ENCODE measurements around the gene POLA1. TPM values are rescaled to one million over a fixed set of nuclear protein-coding genes. Genes with fewer than 3 reads are reported as not detected.
"Not testable (repeated sequence)": the region's sequence is repeated elsewhere in the genome, so short reads cannot be mapped to it uniquely, and the experiment has no call there.

The POLA1 gene, protein sequence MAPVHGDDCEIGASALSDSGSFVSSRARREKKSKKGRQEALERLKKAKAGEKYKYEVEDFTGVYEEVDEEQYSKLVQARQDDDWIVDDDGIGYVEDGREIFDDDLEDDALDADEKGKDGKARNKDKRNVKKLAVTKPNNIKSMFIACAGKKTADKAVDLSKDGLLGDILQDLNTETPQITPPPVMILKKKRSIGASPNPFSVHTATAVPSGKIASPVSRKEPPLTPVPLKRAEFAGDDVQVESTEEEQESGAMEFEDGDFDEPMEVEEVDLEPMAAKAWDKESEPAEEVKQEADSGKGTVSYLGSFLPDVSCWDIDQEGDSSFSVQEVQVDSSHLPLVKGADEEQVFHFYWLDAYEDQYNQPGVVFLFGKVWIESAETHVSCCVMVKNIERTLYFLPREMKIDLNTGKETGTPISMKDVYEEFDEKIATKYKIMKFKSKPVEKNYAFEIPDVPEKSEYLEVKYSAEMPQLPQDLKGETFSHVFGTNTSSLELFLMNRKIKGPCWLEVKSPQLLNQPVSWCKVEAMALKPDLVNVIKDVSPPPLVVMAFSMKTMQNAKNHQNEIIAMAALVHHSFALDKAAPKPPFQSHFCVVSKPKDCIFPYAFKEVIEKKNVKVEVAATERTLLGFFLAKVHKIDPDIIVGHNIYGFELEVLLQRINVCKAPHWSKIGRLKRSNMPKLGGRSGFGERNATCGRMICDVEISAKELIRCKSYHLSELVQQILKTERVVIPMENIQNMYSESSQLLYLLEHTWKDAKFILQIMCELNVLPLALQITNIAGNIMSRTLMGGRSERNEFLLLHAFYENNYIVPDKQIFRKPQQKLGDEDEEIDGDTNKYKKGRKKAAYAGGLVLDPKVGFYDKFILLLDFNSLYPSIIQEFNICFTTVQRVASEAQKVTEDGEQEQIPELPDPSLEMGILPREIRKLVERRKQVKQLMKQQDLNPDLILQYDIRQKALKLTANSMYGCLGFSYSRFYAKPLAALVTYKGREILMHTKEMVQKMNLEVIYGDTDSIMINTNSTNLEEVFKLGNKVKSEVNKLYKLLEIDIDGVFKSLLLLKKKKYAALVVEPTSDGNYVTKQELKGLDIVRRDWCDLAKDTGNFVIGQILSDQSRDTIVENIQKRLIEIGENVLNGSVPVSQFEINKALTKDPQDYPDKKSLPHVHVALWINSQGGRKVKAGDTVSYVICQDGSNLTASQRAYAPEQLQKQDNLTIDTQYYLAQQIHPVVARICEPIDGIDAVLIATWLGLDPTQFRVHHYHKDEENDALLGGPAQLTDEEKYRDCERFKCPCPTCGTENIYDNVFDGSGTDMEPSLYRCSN (N-terminal part only)
- total RNA-seq (2014; rRNA removed; shearing (Covaris generic)): 17.3 and 19.9 TPM in 2 replicates

DNA sequence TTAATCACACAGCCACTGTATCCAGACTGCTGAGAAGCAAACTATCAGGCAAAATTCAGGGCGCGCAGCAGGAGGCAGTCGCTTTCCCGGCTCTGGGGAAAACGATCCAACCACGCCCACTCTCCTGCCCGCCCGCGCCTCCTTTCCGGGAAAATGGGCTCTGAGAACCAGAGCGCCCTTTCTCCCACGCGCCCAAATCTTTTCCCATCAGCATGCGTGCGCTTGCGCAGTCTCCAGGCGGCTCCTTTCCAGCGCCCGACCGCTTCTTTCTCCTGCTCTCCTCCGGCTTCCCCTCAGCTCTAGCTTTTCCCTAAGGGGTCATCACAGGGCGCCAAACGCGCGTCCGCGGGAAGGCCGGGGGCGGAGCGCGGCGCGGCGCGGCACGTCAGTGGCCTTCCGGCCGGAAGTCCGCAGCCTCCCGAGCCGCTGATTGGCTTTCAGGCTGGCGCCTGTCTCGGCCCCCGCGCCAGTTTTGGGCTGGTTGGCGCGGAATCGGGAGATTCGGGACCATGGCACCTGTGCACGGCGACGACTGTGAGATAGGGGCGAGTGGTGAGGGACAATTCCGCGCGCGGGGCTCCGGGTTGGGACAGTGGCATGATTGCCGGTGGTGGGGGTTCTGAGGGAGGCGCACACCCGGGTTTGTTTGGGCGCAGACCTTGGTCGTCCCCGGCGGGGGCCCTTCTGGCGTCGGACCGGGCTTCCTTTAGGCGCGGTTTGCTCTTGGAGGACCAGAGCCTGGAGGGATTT, at the start of gene POLA1:
POLA1 (plus strand) TSS at position 466 of the 750 bp plus-strand sequence; CDS start at position 510, 44 bp downstream.
- peak; percentile 94 for DNase-seq (ENCODE audit: low read depth)

DNA sequence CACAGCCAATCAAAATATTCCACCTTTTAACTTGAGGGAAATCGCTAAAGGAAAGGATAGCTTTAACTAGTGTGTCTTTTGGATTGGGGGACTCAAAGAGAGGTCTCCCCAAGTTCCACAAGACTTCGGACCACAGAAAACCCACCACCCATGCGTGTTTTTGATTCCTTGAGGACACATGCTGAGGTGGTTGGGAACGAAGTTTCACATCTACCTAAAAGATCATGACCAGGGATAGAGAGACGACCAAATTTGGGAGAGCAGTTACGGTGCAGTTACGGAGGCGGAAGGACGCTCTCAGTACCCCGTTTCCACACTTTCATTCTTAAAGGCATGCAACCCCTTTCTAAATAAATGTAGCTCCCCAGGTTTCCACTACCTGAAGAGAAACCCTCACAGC, 47.7 kb upstream of the POLA1 start:
- no peak for DNase-seq (ENCODE audit: low read depth)

DNA sequence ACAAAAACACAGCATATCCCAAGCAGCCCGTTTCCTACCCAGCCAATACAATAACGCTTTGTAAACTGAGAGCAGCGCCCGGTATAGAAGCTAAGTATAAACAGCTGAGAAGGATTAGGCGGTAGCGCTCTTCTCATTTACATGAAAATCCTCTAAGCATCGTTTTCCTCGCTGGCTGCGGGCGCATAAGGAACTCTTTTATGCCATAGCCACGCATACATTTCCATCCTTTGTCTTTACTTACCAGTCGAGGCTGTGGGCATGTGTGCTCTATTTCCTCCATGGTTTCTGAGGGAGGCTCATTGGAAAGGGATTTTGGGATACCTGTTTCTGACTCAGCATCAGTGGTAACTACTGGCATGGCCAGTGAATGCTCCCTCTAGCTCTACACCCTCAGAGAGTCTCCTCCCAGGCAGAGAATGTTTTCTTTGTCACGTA, 47.0 kb upstream of the POLA1 start:
- DNase-seq (ENCODE audit: low read depth): no peak

DNA sequence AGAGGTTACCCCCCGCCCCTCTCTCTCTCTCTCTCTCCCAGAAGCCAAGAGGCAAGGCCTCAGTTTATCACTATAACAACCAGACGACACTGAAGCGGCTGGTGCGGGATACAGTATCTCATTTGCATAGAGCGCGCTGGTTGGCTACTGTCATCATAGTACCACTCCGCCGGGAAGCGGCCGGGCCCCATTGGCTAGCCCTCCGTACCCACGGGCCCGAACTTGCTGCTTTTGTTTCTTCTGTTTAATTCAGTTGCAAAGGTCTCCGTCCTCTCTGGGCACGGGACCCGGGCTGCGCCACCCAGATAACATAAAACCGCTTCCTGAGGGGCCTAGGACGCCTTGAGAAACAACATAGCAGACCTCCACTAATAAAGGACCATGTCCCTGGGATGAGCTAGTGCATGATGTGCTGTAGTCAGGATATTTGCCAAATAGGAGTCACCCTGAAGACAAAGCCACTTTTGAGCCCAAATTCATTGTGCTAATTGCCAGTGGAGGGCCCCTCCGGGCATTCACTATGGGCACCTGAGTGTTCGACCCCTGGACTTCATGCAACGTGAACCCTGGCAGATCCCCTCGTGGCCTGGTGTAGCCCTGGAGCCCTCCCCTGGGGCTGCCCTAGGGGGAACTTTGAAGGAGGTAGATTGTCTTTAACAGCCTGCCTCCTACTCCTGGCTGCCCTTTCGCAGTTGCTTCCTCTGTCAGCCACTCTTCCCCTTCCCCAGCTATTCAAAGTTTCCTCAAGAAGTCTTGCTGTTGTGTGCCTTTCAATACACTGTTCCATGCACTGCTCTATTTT, 46.3 kb upstream of the POLA1 start, which contains the start of gene PCYT1B:
PCYT1B (minus strand) TSS at position 91 of the 802 bp plus-strand sequence. CDS start 242 bp downstream, outside the sequence.
- peak; percentile 76 for DNase-seq (ENCODE audit: low read depth)

DNA sequence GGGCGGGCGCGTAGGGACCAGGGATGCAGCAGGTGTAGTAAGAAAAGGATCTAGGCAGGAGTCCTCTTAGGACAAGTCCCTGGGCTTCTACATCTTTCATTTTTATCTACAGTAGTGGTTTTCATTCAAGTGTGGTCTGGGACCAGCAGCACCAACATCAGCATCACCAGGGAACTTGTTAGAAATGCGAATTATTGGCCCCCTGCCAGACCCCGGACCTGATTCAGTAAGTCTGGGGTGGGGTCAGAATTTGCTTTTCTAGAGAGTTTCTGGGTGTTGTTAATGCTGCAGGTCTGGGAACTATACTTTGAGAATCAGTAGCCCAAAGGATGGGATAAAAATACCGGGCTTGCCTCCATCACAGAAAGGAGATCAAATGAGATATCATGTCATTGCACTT, 45.2 kb upstream of the POLA1 start:
- DNase-seq (ENCODE audit: low read depth): no peak

DNA sequence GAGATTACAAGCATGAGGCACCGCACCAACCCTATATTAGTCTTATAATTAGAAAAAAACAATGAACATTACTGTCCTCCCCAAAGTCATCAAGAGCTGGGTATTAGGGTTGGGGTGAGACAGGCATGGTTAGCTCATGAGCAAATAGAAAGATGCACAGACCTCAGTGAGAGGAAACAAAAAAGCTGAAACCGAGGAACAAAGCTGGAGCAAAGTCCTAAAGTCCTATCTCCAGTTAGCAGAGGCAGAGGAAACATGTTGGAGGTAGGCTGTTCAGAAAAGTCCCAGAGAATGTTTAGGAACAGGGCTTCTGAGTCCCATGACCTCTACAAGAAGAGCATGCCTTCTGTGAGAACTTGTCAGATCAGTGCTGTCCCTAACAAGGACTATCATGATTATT, 41.9 kb upstream of the POLA1 start:
- no peak for DNase-seq (ENCODE audit: low read depth)

DNA sequence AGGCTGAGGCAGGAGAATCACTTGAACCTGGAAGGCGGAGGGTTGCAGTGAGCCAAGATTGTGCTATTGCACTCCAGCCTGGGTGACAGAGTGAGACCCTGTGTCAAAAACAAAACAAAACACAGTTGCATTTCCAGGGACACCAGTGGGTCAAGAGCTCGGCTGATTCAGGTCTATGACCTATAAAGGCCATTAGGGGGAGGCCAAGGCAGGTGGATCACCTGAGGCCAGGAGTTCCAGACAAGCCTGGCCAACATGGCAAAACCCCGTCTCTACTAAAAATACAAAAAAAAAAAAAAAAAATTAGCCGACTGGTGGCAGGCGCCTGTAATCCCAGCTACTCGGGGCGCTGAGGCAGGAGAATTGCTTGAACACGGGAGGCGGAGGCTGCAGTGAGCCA, 38.0 kb upstream of the POLA1 start:
- DNase-seq (ENCODE audit: low read depth): not testable (repeated sequence)

- no peak for DNase-seq (ENCODE audit: low read depth)
Measured at GRCh38 chrX:24657671-24658386, 35.9 kb upstream of the POLA1 start.

DNA sequence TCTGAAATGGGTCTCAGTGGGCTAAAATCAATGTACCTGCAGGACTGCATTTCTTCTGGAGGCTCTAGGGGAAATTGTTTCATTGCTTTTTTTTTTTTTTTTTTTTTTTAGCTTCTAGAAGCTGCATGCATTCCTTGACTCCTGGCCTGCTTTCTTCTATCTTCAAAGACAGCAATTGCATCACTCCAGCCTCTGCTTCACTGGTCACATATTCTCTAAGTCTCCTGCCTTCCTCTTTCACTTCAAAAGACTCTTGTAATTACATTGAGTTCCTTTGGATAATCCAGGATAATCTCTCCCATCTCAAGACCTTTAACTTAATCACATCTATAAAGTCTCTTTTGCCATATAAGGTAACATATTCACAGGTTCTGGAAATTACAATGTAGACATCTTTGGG, 35.3 kb upstream of the POLA1 start:
- no peak for DNase-seq (ENCODE audit: low read depth)

DNA sequence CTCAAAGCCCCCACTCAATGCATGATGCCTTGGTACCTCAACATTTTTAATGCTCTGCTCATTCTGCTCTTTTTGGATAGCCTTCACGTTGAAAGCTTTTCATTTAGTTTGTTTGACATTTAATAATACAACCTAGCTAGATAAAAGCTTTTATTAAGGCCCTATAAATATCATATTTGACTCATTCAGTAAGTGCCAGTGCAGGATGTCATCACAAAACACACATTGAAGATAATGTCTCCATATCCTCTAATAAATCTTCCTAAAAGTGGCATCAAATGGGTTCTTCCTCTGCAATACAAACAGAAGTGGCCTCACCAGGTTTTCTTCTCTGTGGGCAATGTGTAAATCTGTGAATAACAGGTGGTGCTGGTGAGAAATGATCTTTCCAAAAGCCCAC, 34.6 kb upstream of the POLA1 start:
- DNase-seq (ENCODE audit: low read depth): no peak

DNA sequence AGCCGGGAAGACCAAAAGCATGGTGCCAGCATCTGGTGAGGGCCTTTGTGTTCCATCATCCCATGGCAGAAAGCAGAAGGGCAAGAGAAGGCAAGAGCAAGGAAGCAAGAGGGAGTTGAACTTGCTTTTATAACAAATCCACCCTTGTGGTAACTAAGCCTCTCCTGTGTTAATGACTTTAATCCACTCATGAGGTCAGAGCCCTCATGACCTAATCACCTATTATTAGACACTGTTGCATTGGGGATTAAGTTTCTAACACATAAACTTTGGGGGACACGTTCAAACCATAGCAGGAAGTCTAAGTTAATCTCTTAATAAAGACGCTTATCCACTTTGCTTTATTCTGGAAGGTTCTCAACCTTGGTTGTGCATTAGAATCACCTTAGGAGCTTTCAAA, 34.1 kb upstream of the POLA1 start:
- DNase-seq (ENCODE audit: low read depth): no peak

DNA sequence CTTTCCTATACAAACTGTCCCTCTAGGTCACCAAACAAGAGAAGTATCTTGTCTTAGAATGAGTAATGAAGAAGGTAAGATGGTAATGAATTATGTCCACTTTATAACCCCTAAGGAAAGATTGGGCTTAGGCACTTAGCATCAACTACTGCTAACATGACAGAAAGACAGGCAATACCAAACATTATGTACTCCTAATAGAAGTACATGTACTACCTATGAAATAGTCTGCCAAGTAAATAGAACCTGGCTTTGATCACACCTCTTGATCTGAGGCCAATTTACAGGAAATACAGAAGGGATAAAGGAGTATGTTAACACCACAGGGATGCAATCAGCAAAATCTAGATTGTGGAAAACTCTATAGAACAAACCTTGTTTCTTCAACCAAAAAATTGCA, 32.4 kb upstream of the POLA1 start:
- no peak for DNase-seq (ENCODE audit: low read depth)

GRCh38 chrX:24662352-24662751, 31.4 kb upstream of the POLA1 start:
- no peak for DNase-seq (ENCODE audit: low read depth)

DNA sequence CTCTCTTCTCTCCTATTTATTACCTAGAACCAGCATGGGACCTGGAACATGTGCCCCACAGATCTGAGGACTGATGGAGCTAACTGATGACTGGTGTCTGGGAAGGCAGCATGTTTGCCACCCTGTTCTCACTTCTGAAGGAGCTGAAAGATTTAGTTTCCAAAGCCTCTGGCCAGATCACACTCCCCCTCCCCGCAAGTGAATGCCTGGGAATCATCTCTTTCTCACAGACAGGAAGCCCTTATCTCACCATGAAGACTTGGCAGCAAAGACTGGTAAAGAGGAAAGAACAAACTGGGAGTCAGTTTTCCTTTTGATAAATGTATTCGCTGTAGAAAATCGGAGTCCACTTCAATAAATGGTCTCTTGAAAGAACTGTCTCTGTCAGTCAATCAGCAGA, 25.6 kb upstream of the POLA1 start:
- peak; percentile 22 for DNase-seq (ENCODE audit: low read depth)

DNA sequence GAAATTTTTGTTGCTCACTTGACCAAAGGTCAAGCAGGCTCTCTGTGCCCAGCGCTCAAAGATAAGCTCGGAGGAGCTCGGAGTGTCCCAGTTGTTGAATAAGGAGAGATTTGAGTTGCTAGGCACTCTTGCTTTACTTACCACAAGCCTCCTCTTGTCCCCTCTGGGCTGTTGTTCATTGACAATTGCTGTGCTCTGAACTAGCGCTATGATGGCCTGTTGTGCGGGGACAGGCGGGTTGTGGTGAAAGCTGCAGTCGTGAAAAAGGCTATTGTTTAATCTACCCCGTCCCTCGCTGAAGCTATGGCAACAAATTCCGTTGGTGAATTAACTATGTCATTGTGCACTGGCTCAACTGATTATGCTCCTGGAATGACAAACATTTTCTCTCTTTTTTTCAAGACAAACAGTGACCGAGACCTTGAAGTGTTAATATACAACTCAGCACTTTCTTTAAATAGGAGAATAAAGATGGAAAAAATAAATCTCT, 21.0 kb upstream of the POLA1 start:
- DNase-seq (ENCODE audit: low read depth): no peak

- no peak for DNase-seq (ENCODE audit: low read depth)
Measured at GRCh38 chrX:24673424-24673823, 20.3 kb upstream of the POLA1 start.

GRCh38 chrX:24676403-24677024, 17.2 kb upstream of the POLA1 start:
- DNase-seq (ENCODE audit: low read depth): no peak

DNA sequence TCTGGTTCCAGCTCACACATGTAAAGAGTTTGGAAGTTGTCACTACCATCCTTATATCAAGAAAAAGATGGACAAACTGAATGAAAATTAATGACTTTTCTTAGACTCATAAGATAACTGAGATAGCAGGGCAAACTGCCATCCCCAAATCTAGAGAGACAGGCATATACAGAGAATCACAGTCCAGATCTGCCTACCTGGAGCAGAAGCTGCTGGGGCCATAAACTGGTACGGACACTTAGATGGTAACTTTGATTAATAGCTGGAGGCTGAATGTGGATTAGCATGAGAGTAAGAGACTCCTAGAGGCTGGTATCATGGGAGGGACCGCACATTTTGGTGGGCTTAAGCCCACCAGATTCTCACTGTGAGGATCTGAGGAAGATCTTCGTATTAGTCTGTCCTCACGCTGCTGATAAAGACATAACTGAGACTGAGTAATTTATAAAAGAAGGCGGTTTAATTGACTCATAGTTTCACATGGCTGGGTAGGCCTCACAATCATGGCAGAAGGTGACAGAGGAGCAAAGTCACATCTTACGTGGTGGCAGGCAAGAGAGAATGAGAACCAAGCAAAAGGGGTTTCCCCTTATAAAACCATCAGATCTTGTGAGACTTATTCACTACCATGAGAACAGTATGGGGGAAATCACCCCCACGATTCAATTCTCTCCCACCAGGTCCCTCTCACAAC, 10.8 kb upstream of the POLA1 start:
- no peak for DNase-seq (ENCODE audit: low read depth)
